GM12873 (cell line): ENCODE results near the gene DPP4.

Experiments used
- TF ChIP-seq, protein P1 (sequence below): IDR thresholded peaks from 2 replicates; pipeline ENCODE4 v1.5.1; 2012; ENCODE audit warnings: low read depth, mild to moderate bottlenecking, moderate library complexity, low read length, control low read depth; ENCODE audit not compliant: insufficient read depth; ENCODE audit errors: missing control alignments

Gene DPP4

DNA sequence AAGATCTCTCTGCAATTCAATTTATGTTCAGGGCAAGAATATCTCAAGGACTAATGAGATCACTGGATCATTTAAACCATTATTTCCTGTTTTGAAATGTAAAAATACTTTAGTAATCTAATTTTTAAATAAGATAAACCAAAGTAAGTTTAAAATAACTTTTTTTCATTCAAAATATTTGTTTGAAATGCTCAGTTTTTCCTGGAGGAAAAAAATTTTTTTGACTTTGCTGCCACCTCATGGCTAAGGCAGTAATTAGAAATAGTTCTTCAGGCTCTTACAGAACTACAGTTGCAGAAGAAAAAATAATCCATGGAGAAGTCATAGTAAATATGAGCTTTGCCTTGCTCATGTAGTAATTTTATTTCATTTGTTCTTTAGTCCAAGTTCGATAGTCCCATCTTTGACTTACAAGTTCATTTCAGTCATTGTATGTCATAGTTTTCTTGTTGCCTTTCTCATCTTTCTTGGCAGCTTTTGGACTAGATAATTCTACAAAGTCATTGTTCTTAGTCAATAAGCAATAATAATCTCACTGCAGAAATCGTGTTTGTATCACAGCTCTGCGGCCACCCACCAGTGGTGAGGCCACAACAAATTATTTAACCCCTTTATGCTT, 127.4 kb downstream of the DPP4 start:
- TF ChIP-seq, protein P1, sequence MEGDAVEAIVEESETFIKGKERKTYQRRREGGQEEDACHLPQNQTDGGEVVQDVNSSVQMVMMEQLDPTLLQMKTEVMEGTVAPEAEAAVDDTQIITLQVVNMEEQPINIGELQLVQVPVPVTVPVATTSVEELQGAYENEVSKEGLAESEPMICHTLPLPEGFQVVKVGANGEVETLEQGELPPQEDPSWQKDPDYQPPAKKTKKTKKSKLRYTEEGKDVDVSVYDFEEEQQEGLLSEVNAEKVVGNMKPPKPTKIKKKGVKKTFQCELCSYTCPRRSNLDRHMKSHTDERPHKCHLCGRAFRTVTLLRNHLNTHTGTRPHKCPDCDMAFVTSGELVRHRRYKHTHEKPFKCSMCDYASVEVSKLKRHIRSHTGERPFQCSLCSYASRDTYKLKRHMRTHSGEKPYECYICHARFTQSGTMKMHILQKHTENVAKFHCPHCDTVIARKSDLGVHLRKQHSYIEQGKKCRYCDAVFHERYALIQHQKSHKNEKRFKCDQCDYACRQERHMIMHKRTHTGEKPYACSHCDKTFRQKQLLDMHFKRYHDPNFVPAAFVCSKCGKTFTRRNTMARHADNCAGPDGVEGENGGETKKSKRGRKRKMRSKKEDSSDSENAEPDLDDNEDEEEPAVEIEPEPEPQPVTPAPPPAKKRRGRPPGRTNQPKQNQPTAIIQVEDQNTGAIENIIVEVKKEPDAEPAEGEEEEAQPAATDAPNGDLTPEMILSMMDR: peak; percentile 38

DNA sequence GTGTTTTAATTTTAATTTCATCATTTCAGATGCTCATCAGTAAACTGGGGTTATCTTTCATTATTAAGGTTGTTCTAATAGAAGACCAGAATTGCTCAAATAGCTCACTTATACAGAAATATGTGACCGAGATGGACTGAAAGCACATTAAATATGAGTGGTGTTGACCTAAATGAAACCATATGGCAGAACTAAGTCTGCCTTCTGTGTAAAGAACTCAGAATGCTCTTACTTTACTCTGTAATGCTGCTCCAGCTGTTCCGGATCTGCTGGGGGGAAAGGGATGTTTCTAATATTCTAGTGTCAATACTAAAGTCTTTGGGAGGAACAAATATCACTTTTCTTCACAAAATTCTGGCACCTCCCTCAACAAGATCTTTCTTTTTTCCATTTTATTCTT, 131.0 kb downstream of the DPP4 start:
- TF ChIP-seq, protein P1: no peak
